Erythroblast (primary cell): ENCODE data around the gene S100A9.

Experiments used
- GATA1 ChIP-seq: IDR thresholded peaks from 2 replicates; pipeline ENCODE4 v1.6.1; 2011; ENCODE audit warnings: low read depth, mild to moderate bottlenecking, control low read depth, low read length, moderate library complexity
- POLR2A ChIP-seq: IDR thresholded peaks from 2 replicates; pipeline ENCODE4 v1.6.1; 2011; ENCODE audit warnings: mild to moderate bottlenecking, low read length

DNA sequence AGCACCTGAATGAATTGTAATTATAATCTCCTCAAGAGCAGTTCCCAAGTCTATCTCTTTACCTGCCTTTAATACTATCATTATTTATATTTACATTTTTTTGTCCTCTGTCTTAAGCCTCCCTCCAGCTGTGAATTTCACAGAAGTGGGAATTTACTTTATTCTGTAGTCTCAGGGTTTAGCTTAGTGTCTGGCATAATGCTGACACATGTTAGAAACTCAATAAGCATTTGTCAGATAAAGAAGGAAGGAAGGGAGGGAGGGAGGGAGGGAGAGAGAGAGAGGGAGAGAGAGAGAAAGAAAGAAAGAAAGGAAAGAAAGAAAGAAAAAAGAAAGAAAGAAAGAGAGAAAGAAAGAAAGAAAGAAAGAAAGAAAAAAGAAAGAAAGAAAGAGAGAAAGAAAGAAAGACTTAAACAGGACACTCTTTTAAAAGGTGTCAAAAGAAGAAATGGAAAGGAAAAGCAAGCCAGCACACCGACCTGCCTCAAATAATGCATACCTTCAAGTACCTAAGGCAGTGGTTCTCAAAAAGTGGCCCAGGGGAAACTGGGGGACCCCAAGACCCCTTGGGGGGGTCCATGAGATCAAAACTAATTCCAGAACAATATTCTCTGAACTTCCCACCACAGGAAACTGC, 7.2 kb upstream of the S100A9 start:
- TF ChIP-seq POLR2A, result no peak
- TF ChIP-seq GATA1, result no peak
